DND-41 (cell line): Measurements from ENCODE around the gene RNF182.

Experiments used
- CTCF ChIP-seq: IDR thresholded peaks from 2 replicates; pipeline ENCODE4 v1.5.1; 2012; ENCODE audit warnings: borderline replicate concordance, low read length, moderate library complexity, mild to moderate bottlenecking; ENCODE audit not compliant: poor library complexity, severe bottlenecking; ENCODE audit errors: extremely low read depth
- EZH2 ChIP-seq: IDR thresholded peaks from 3 replicates; pipeline ENCODE4 v1.6.1; 2012; ENCODE audit warnings: borderline replicate concordance, low read depth, mild to moderate bottlenecking, moderate library complexity, low read length, inconsistent platforms; ENCODE audit not compliant: severe bottlenecking

GRCh38 chr6:13911337-13911736 is 13.4 kb upstream of the RNF182 start:
- TF ChIP-seq CTCF: no peak
- no peak for TF ChIP-seq EZH2
